B cell (primary cell): ENCODE data around the gene TCEAL3.

Experiments used
- EZH2 ChIP-seq: IDR thresholded peaks from 2 replicates; pipeline ENCODE4 v1.6.1; 2012; ENCODE audit warnings: borderline replicate concordance, low read depth, mild to moderate bottlenecking, moderate library complexity, low read length; ENCODE audit not compliant: insufficient read depth, poor library complexity, severe bottlenecking
- TF ChIP-seq, protein P1 (sequence below): fragments of 200-600 bp; IDR thresholded peaks from one replicate; pipeline ENCODE4 v1.8.0; 2022; ENCODE audit warnings: antibody characterized with exemption, mild to moderate bottlenecking

DNA sequence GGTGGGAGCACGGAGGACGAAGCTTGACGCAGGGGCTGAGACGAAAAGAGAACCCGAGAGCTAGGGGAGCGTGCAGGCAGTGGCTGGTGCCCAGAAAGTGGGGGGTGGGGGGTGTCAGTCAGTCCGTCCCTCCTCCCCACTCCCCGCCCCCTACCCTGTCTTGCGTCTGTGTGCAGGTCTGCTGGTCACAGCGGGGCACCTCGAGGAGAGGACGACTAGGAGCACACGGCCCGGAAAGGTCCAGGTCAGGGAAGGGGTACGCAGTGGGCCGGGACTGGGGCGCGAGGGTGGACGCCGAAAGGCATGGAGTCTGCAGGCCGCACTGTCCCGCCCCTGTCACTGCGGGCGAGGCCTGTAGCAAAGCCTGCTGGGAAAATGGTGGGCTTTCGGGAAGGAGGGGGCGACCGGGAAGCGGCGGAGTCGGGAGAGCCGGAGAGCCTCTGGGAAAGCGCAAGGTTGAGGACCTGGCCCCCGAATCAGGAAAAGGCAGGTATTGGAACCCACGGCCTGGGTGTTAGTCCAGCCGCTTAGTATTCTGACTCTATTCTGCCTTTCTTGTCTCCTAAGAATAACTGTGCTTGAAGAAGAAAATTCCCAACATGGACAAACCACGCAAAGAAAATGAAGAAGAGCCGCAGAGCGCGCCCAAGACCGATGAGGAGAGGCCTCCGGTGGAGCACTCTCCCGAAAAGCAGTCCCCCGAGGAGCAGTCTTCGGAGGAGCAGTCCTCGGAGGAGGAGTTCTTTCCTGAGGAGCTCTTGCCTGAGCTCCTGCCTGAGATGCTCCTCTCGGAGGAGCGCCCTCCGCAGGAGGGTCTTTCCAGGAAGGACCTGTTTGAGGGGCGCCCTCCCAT is 21.8 kb downstream of the TCEAL3 start:
- TF ChIP-seq, protein P1, sequence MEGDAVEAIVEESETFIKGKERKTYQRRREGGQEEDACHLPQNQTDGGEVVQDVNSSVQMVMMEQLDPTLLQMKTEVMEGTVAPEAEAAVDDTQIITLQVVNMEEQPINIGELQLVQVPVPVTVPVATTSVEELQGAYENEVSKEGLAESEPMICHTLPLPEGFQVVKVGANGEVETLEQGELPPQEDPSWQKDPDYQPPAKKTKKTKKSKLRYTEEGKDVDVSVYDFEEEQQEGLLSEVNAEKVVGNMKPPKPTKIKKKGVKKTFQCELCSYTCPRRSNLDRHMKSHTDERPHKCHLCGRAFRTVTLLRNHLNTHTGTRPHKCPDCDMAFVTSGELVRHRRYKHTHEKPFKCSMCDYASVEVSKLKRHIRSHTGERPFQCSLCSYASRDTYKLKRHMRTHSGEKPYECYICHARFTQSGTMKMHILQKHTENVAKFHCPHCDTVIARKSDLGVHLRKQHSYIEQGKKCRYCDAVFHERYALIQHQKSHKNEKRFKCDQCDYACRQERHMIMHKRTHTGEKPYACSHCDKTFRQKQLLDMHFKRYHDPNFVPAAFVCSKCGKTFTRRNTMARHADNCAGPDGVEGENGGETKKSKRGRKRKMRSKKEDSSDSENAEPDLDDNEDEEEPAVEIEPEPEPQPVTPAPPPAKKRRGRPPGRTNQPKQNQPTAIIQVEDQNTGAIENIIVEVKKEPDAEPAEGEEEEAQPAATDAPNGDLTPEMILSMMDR: no peak
- no peak for TF ChIP-seq EZH2
